GM12872 (cell line): Measurements from ENCODE around the gene MAP4K5.

Experiments
- CTCF ChIP-seq: IDR thresholded peaks from 3 replicates; pipeline ENCODE4 v1.5.1; 2011; ENCODE audit warnings: low read depth, mild to moderate bottlenecking, low read length, moderate library complexity; ENCODE audit not compliant: insufficient read depth

MAP4K5 gene

GRCh38 chr14:50523271-50524041 lies 8.9 kb downstream of the MAP4K5 start:
- no peak for TF ChIP-seq CTCF

GRCh38 chr14:50521912-50522341 lies 10.4 kb downstream of the MAP4K5 start:
- TF ChIP-seq CTCF: no peak

GRCh38 chr14:50520947-50521815 lies 11.2 kb downstream of the MAP4K5 start:
- TF ChIP-seq CTCF: no peak

GRCh38 chr14:50516091-50516490 lies 16.3 kb downstream of the MAP4K5 start:
- TF ChIP-seq CTCF: no peak

- no peak for TF ChIP-seq CTCF
Observed at GRCh38 chr14:50512463-50512862, 19.9 kb downstream of the MAP4K5 start.

- TF ChIP-seq CTCF: no peak
Observed at GRCh38 chr14:50510157-50510556, 22.2 kb downstream of the MAP4K5 start.

GRCh38 chr14:50501642-50502041 lies 30.7 kb downstream of the MAP4K5 start:
- no peak for TF ChIP-seq CTCF
